GM18867 (cell line): ENCODE measurements around the gene DVL1.
A peak's percentile ranks its signal among the peaks of the same experiment; 100 is the strongest.

Source experiments
- ATAC-seq: cut with Tn5 transposase; IDR thresholded peaks from one replicate; pipeline ENCODE4 v1.9.1; 2021; ENCODE audit warnings: mild to moderate bottlenecking, moderate library complexity; ENCODE audit not compliant: unreplicated experiment

The DVL1 gene

DNA sequence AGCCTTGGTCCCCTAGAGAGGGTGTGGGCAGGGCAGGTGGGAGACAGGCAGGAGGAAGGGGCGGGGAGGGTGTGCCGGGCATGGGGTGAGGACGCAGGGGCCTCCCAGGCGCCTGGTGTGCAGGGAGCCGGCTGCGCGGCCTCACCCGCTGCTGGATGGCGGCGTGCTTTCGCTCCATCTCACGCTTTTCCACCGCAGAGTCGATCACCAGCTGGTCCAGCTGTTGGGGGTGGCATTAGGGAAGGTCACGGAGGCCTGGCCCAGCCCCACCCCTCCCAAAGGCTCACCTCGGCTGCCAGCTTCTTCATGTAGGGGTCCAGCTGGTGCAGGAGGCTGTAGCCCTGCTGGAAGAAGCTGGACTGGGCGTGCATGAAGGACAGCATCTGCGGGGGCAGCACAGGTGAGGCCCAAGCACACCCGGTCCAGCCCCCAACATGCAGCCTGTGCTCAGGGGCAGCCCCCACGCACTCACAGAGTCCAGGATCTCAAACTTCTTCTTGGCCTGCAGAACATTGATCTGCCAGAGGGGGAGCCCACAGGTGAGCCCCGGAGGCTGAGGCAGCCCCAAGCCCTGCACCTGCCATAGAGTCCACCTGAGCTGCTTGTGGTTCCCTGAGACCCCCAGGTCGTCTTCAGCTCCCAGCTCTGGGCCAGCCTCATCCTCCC lies 49.4 kb downstream of the DVL1 start:
- ATAC-seq, result no peak

DNA sequence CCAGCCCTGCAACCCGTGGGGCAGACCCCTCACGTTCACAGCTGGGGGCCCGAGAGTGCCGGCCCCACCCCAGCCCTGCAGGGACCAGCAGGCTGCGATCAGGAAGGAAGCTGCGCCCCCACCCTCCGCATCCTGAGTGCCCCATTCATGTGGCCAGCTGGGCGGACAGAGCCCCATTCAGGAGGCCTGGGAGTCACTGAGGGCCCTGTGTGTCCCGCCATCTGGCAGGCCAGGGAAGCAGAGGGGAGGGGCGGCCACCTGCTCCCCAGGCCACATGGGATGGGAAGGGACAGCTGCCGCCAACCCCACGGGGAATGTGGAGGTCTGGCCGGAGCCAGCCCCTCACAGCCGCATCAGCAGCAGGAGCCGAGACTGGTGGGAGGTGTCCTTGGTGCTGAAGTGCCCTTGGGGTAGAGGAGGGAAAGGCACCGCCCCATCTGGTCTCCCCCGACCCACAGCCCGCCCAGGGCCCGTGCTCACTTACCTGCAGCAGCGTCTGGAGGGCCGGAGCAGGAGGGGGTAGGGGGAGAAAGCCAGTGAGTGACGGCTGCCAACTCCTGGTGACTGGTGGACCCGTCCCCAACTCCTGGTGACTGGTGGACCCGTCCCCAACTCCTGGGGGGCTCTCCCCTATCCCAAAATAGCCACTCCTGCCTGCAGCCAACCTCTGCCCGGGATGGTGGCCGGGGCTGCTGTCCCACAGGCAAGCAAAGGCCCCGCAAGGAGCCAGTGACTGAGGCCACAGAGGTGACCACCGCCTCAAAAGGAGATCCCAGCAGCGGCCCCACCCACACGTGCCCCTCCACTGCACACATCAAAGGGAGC lies 50.1 kb downstream of the DVL1 start:
- no peak for ATAC-seq

DNA sequence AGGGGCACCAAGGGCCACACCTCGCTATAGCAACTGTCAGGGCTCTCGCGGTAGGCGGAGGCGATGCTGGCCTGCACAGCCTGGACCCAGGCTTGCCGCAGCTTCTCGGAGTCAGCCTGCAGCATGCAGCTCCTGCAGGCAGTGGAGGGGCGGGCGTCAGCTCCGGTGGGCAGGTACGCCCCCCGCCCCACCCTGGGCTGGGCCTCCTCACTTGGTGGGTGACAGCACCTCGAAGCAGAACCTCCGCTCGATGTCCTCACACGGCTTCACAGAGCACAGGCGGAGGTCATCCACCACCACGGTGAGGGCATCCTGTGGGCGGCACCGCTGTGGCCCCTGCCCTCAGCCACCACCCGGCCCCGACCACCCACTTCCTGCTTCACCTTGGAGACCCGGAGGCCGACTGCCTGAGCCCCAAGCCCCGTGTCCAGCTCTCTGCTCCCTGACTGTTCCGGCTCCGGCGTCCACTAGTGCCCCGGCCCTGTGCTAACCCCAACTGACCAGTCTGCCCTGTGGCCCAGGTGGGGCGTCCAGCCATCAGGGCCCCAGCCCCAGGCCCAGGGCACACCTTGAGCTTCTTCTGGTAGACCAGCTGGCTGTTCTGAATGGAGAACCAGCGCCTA lies 51.3 kb downstream of the DVL1 start:
- ATAC-seq, result no peak

DNA sequence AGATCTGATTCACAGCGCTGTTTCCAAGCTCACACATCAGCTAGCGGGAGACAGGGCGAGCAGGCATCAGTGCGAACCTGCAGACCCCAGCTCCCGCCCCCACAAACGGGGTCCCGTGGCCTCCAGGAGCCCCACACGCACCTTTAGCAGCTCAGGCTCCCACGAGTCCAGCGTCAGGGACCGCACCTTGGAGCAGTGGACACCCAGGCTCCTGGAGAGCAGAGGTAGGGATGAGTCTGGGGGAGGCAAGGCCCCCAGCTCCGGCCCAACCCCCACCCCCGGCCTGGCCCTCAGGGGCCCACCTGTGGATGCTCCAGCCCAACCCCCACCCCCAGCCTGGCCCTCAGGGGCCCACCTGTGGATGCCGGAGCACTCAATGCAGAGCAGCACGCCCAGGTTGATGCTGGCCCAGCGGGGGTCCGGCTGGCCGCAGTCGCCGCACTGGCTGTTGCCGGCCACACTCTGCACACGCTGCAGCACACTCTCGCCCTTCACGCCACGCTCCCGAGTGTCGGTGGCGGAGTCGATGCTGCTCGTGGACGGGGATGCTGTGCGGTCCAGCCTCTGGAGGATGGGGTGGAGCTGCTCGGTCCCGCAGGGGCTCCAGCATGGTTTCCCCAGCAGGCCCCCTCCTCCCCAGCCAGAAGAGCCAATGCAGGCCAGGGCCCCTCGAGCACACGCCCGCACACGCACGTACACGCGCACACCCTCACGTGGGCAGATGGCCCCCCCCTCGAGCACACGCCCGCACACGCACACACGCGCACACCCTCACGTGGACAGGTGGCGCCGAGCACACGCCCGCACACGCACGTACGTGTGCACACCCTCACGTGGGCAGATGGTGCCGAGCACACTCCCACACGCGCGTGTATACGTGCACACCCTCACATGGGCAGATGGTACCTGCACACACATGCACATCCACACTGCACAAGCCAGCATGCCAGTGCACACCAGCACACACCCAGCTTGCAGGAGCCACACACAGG lies 52.9 kb downstream of the DVL1 start:
- ATAC-seq, result no peak

DNA sequence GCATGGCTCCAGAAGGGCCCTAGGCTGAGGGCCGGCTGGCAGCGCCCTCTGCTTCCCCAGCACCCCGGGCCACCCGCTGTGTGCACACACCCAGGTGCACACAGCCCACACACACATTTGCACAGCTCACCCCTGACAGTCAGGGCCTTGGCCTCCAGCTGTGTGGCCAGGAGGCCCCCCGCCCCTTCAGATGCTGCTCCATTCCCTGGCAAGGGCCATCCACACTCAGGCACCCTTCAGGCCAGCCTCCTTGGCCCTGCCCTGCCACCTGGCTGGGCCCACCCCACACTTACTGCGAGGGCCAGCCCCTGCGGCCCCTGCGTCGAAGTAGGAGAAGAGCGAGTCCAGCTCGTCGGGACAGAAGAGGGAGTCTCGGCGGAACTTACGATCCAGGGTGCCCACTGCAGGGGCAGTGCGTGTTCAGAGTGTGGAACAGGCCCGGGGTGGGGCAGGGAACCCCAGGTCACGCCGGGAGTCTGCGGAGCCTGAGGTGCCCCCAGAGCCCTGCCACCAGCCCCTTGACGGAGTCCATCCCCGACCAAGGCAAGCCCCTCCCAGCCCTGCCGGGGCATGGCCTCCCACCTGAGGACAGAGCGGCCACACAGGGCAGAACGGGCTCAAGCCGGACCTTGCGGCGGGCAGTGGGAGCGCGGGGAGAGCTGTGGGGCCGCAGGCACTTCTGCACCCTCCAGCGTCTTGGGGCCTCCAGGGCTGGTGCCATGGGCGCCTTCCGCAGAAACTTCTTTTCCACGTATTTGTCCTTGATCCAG lies 53.9 kb downstream of the DVL1 start:
- no peak for ATAC-seq

DNA sequence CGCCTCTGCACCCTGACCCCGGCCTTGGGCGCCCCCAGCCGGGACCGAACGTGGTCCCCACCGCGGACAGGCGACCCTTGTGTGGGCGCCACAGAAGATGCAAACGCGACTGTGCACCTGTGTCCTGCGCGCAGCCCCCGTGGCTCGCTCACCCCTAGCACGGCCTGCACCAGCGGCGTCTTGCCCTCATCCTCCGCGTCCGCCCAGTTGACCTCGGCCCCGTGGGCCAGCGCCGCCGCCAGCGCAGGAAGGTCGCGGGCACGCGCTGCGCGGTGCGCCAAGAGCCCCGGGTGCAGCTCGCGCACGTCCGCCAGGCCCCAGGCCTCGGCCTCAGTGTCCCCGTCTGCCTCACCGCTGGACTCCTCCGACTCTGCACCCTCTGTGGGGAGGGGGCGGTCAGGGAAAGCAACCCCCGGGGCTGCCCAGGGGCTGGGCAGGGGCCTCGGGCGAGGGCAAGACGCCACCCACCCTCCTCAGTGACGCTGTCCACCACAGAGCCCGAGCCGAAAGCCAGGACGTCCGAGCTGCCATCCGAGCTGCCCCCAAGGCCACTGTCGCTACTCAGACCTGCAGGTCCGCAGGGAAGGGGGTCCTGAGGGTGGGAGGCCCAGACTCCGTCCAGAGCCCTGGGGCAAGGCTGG lies 54.8 kb downstream of the DVL1 start:
- ATAC-seq, result no peak

DNA sequence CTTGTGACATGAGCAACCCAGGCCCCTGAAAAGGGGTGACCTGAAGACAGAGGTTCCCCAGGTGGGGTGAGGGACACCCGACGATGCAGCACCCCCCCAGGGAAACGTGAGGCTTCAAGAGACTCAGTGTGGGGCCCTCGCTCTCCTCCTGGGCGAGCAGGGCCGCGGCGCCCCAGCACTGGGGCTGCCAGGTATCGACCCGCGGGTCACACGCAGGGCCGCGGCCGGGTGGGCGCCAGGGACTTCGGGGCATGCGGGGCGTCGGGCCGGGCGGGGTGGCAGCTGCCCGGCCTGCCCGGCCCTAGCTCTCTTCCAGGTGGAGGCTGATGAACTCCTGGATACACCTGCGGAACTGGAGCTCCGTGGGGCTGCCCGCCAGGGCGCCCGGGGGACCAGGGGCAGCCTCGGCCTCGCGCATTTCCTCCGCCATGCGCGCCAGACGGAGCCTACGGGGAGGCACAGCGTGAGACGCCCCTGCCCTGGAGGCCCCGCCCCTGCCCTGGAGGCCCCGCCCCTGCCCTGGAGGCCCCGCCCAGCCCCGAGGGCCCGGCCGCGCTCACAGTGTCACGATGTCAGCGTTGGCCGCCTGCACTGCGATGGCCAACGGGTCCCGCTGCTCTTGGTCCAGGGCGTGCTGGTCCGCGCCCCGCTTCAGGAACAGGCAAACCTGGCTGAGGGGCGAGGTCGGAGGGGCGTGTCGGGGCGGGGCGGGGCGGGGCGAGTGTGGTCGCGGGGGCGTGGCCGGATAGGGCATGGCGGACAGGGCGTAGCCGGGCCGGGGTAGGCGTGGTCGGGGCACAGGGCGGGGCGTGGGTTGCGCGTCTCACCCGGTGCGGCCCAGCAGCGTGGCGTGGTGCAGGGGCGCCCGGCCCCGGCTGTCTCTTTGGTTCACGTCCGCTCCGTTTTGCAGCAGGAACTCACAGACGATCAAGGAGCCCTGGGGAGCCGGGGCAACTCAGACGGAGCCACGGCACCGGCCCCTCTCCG lies 55.7 kb downstream of the DVL1 start:
- ATAC-seq, result no peak

DNA sequence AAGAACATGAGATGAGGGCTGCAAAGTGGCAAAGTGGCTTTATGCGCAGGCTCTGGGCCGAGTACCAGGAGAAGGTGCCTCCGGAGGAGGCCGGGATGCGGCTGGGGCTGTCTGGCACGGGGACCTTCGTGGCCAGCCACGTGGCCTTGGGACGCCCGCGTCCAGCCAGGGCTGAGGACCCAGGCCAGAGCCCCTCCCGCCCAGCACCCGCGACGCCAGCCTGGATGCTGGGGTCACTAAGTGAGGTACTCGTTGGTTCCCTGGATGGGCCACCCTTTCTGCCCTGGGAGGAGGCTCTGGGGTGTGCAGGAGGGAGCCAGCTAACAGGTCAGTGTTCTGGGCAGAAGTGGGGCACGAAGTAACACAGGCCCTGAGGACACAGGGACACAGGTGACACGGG lies 56.4 kb downstream of the DVL1 start:
- no peak for ATAC-seq

DNA sequence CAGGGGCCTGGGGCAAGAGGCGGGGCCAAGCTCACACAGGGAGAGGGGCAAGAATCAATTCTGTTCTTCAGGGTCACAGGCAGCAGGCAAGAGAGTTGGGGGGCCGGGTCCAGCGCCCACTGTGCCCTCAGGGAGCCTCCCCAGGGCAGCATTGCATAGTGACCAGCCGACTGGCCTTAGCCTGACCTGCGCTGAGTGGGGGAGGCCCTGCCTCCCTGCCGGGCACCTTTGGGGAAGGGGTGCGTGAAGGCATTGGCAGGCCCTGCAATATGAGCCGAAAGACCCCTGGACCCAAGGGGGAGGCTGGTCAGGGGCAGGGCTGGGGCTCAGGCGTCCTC lies 56.8 kb downstream of the DVL1 start:
- ATAC-seq, result no peak

DNA sequence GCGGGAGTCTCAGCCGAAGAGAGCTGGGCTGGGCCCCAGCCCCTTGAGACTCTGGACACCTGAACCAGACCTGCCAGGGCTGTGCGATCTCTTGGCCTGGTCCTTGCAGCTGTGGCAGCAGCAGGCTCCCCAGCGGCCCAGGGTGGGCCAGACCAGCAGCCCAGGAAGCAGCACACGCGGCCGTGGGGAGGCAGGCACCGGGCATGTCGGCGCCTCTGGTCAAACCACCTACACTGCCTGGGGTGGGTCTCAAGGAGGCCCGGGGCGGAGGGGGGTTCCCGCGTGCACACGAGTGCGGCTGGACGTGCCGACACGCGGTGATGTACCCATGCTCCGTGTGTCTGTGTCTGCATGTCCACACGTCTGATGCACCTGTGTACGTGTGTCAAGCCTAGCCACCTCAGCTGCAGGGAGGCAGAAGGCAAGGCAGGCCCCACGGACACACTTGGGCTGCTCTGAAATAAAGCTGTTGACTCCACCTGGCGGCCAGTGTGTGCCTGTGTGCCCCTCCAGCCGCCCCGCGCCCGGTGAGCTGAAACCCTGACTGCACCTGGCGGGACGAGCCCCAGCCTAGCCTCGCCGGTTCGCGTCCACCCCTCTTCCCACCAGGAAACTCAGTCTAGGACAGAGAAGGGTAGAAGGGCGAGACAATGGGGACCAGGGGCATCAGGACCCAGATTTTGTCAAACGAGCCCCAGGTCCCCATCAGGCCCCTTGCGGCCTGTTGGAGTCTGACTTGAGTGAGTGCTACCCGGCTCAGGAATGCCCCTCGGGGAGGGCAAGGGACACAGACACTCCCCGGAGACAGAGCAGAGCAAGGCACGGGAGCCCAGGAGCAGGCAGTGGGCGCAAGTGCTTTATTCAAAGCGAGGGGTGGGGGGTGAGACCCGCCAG lies 57.4 kb downstream of the DVL1 start:
- ATAC-seq, result peak; percentile 46

DNA sequence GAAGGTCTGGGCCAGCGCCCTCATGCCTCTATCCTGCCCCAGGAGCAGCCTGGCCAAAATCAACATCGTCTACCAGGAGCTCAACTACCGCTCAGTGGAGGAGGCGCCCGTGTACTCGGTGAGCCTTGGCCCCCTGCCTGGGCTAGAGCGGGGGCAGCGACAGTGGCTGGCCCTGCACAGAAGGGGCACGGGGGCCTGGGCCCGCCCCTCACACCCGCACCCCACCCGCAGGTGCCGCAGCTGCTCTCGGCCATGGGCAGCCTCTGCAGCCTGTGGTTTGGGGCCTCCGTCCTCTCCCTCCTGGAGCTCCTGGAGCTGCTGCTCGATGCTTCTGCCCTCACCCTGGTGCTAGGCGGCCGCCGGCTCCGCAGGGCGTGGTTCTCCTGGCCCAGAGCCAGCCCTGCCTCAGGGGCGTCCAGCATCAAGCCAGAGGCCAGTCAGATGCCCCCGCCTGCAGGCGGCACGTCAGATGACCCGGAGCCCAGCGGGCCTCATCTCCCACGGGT lies 58.1 kb downstream of the DVL1 start:
- no peak for ATAC-seq

DNA sequence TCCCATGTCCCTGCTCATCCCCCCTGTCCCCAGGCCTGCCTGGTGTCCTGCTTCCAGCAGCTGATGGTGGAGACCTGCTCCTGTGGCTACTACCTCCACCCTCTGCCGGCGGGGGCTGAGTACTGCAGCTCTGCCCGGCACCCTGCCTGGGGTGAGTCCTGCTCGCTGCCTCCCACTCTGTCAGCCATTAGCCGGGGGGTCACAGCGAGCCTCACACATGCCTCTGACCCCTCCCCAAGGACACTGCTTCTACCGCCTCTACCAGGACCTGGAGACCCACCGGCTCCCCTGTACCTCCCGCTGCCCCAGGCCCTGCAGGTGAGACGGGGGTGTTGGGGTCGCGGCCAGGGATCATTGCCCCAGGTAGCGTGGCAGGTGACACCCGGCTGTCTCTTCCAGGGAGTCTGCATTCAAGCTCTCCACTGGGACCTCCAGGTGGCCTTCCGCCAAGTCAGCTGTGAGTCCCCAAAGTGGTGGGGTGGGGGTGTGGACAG lies 58.9 kb downstream of the DVL1 start:
- no peak for ATAC-seq

DNA sequence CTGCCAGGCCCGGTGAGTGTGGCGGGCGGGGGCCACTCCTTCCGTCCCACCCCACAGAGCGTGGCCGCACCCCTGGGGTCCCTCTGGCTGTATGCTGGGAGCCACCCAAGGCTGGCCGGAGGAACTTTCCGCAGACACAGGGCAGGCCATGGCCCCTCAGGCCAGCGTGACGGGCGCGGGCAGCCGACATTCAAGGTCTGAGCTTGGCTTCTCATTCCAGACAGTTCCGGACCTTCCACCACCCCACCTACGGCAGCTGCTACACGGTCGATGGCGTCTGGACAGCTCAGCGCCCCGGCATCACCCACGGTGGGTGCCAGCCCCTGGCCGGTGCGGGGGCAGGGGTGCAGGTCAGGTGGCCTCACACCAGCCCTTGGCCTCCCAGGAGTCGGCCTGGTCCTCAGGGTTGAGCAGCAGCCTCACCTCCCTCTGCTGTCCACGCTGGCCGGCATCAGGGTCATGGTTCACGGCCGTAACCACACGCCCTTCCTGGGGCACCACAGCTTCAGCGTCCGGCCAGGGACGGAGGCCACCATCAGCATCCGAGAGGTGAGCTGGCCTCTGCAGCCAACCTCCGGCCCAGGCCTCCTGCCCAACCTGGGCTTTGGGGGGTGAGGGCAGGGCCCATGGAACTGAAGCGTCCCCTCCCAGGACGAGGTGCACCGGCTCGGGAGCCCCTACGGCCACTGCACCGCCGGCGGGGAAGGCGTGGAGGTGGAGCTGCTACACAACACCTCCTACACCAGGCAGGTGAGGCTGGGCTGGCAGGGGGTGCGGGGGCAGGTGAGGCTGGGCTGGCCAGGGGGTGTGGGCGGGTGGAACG lies 61.7 kb downstream of the DVL1 start:
- no peak for ATAC-seq

DNA sequence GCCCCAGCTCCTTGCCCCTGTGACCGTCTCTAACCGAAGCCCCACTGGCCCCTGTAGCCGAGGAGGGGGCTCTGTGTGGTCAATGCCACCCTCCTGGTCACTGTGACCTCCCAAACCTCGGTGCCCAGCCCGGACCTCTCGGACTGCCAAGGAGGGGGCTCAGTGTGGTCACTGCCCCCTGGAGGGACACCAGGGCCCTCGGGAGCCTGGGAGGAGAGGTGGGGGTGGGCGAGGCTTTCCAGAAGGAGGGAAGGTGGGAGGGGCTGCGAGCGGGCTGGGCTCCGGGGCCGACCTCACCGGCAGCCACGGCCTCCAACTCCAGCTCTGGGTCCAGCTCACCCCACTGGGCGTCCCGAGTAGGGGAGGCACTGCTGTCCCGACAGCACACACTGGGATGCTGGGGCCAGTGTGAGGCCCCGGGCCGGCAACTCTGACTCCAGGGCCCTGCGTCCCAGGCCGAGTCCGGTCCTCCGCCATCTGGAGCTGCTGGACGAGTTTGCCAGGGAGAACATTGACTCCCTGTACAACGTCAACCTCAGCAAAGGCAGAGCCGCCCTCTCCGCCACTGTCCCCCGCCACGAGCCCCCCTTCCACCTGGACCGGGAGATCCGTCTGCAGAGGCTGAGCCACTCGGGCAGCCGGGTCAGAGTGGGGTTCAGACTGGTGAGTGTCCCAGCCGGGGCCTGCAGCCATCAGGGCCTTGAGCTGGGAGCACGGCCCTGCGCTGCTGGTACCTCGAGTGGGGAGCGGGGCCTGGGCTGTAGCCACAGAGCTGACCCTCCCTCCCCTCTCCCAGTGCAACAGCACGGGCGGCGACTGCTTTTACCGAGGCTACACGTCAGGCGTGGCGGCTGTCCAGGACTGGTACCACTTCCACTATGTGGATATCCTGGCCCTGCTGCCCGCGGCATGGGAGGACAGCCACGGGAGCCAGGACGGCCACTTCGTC lies 62.6 kb downstream of the DVL1 start:
- no peak for ATAC-seq

DNA sequence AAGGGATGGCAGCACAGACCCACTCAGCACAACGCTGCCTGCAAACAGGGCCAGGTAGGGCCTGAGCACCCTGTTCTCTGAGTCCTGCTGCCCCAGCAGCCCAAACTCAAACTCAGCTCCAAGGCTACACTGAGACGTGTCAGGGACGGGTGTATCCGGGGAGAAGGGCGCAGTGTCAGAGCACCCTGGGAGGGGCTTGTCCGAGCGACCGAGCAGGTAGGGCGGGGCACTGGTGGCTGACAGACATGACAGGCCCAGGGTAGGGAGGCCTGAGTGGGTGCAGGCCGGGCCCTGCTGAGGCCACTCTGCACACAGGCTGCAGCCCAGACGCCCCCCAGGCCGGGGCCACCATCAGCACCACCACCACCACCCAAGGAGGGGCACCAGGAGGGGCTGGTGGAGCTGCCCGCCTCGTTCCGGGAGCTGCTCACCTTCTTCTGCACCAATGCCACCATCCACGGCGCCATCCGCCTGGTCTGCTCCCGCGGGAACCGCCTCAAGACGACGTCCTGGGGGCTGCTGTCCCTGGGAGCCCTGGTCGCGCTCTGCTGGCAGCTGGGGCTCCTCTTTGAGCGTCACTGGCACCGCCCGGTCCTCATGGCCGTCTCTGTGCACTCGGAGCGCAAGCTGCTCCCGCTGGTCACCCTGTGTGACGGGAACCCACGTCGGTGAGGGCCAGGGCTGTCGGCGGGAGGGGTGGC lies 63.5 kb downstream of the DVL1 start:
- ATAC-seq, result no peak
